A549 (cell line): ENCODE results near the gene SLC4A4. TPM values are rescaled to one million over a fixed set of nuclear protein-coding genes. Genes with fewer than 3 reads are reported as not detected.

Experiments
- ATAC-seq, 2 experiments: fragments of 200-7000 bp in 1 of 2; fragments of >200 bp in 1 of 2; cut with Nextera tagmentation in 1 of 2; cut with Tn5 transposase in 1 of 2; 3 replicates each; pipeline versions ENCODE4 v1.8.0 to v1.9.1; 2018 to 2020; ENCODE audit warnings: mild to moderate bottlenecking in 1 of 2, moderate library complexity in 1 of 2
- CTCF ChIA-PET: fragments of 300-600 bp; sonication (Branson Sonifier 250); formaldehyde crosslinking; extraction: SDS; loops from one replicate; lab custom pipeline; 2021; ENCODE audit warnings: antibody characterized with exemption, inconsistent platforms; lab: Yijun Ruan, JAX
- POLR2A ChIA-PET: fragments of 350-600 bp; formaldehyde crosslinking; extraction: SDS; loops from one replicate; lab custom pipeline; 2021; ENCODE audit warnings: antibody characterized with exemption, inconsistent platforms; lab: Yijun Ruan, JAX
- DNase-seq, 2 experiments: peaks; one replicate each; pipeline versions ENCODE4 v3.0.0 to v3.0.0-alpha.2; 2011 to 2016; ENCODE audit warnings: low read depth in 1 of 2, low spot score in 1 of 2
- FAIRE-seq: peaks from 2 replicates; lab custom pipeline; 2011; peaks lifted over from hg19 to GRCh38; lab: Jason Lieb, UNC
- H3K27ac ChIP-seq, 2 experiments: fragments of >200 bp; sonication (Bioruptor Twin); formaldehyde crosslinking; 3 replicates each; pipeline ENCODE4 v1.5.1; 2016 to 2017
- H3K4me1 ChIP-seq: fragments of >200 bp; sonication (Bioruptor Twin); formaldehyde crosslinking; 3 replicates; pipeline ENCODE4 v1.6.1; 2016
- H3K4me2 ChIP-seq: fragments of >200 bp; sonication (Bioruptor Twin); formaldehyde crosslinking; 3 replicates; pipeline ENCODE4 v1.6.1; 2016
- H3K4me3 ChIP-seq: fragments of >200 bp; sonication (Bioruptor Twin); formaldehyde crosslinking; 3 replicates; pipeline ENCODE4 v1.5.1; 2016
- H3K9me3 ChIP-seq: fragments of >200 bp; sonication (Bioruptor Twin); formaldehyde crosslinking; 3 replicates; pipeline ENCODE4 v1.6.1; 2016
- CBX8 ChIP-seq: fragments of 200-600 bp; sonication (generic); IDR thresholded peaks from 2 replicates; pipeline ENCODE4 v1.6.1; 2016
- CEBPB ChIP-seq, 2 experiments: fragments of >200 bp in 1 of 2; sonication (Bioruptor Twin) in 1 of 2; formaldehyde crosslinking in 1 of 2; IDR thresholded peaks; 2 replicates each; pipeline ENCODE4 v1.6.1; 2012 to 2016
- EHMT2 ChIP-seq: fragments of 200-600 bp; sonication (generic); IDR thresholded peaks from 2 replicates; pipeline ENCODE4 v1.6.1; 2016; ENCODE audit warnings: antibody characterized with exemption, low read depth, mild to moderate bottlenecking, moderate library complexity
- EP300 ChIP-seq, 2 experiments: fragments of >200 bp; sonication (Bioruptor Twin); formaldehyde crosslinking; IDR thresholded peaks; 2 replicates in 1 of 2; 3 replicates in 1 of 2; pipeline ENCODE4 v1.6.1; 2016 to 2017
- ESRRA ChIP-seq: fragments of 150-350 bp; IDR thresholded peaks from 2 replicates; pipeline ENCODE4 v1.6.1; 2014; ENCODE audit warnings: mild to moderate bottlenecking, low read length, borderline replicate concordance
- FOSB ChIP-seq: fragments of 250-450 bp; sonication (Bioruptor Pico); IDR thresholded peaks from 2 replicates; pipeline ENCODE4 v1.5.0; 2020; ENCODE audit warnings: mild to moderate bottlenecking, moderate library complexity
- FOSL2 ChIP-seq, 2 experiments: fragments of 450-650 bp in 1 of 2; fragments of >200 bp in 1 of 2; sonication (Bioruptor Twin) in 1 of 2; formaldehyde crosslinking; IDR thresholded peaks; 2 replicates each; pipeline versions ENCODE4 v1.5.0 to v1.6.1; 2016 to 2020; ENCODE audit warnings: mild to moderate bottlenecking in 1 of 2, moderate library complexity in 1 of 2
- GATA3 ChIP-seq: IDR thresholded peaks from 2 replicates; pipeline ENCODE4 v1.6.1; 2012; ENCODE audit warnings: borderline replicate concordance
- HDAC2 ChIP-seq: fragments of 200-600 bp; sonication (generic); IDR thresholded peaks from 2 replicates; pipeline ENCODE4 v1.6.1; 2016
- HOXB13 ChIP-seq: fragments of 250-450 bp; sonication (Bioruptor Pico); IDR thresholded peaks from 2 replicates; pipeline ENCODE4 v1.5.0; 2020; ENCODE audit warnings: low read depth, mild to moderate bottlenecking, moderate library complexity
- JUN ChIP-seq, 2 experiments: fragments of >200 bp; sonication (Bioruptor Twin); formaldehyde crosslinking; IDR thresholded peaks; 2 replicates in 1 of 2; 3 replicates in 1 of 2; pipeline ENCODE4 v1.6.1; 2016 to 2017
- JUNB ChIP-seq: fragments of >200 bp; sonication (Bioruptor Twin); formaldehyde crosslinking; IDR thresholded peaks from 2 replicates; pipeline ENCODE4 v1.6.1; 2016
- MAFK ChIP-seq: fragments of 450-650 bp; IDR thresholded peaks from 2 replicates; pipeline ENCODE4 v1.6.1; 2014; ENCODE audit not compliant: partially characterized antibody
- MYC ChIP-seq: IDR thresholded peaks from 2 replicates; pipeline ENCODE4 v1.6.1; 2012; ENCODE audit warnings: mild to moderate bottlenecking, inconsistent platforms, low read length, improper control_type of control experiment, borderline replicate concordance
- NFE2L2 ChIP-seq: fragments of 150-350 bp; conservative IDR thresholded peaks from 2 replicates; pipeline ENCODE4 v1.6.1; 2014; ENCODE audit warnings: low read length
- NPAS2 ChIP-seq: fragments of 250-450 bp; sonication (Bioruptor Pico); IDR thresholded peaks from 2 replicates; pipeline ENCODE4 v1.8.0; 2022; ENCODE audit warnings: mild to moderate bottlenecking, moderate library complexity, borderline replicate concordance
- PHF8 ChIP-seq: fragments of 200-600 bp; sonication (generic); IDR thresholded peaks from 2 replicates; pipeline ENCODE4 v1.6.1; 2016; ENCODE audit warnings: low read depth, mild to moderate bottlenecking, antibody characterized with exemption, moderate library complexity, borderline replicate concordance
- RARB ChIP-seq: fragments of 250-450 bp; sonication (Bioruptor Pico); IDR thresholded peaks from 2 replicates; pipeline ENCODE4 v1.8.0; 2021; ENCODE audit warnings: mild to moderate bottlenecking, moderate library complexity
- RFX5 ChIP-seq: fragments of 450-650 bp; IDR thresholded peaks from 2 replicates; pipeline ENCODE4 v1.7.1; 2014; ENCODE audit warnings: antibody characterized with exemption, mild to moderate bottlenecking, moderate library complexity
- TFCP2L1 ChIP-seq: fragments of 250-450 bp; sonication (Bioruptor Pico); IDR thresholded peaks from 2 replicates; pipeline ENCODE4 v1.5.0; 2021; ENCODE audit warnings: mild to moderate bottlenecking
- TP53 ChIP-seq: fragments of 250-450 bp; sonication (Bioruptor Pico); IDR thresholded peaks from 2 replicates; pipeline ENCODE4 v1.5.0; 2021; ENCODE audit warnings: mild to moderate bottlenecking, moderate library complexity
- WGBS: methylation state at CpG from one replicate; pipeline ENCODE4 v1.1.6; 2017; ENCODE audit errors: missing lambda C conversion rate; 5-methylcytosine and 5-hydroxymethylcytosine counted together
- polyA plus RNA-seq, 4 experiments: library from polyadenylated mRNA; depleted of rRNA in 3 of 4; stranded (reverse); fragments of >200 nt; fragmentation: RNase III in 1 of 4; extraction: RNeasy Plus Mini Kit Qiagen cat#74134 plus additional on column Dnase treatment in 1 of 4; gene quantifications; 2 replicates in 3 of 4; 3 replicates in 1 of 4; pipeline ENCODE4 v1.2.3, GENCODE V29; 2011 to 2017
- TF ChIP-seq, protein P1 (sequence below): fragments of 150-350 bp; IDR thresholded peaks from 2 replicates; pipeline ENCODE4 v1.6.1; 2014; ENCODE audit warnings: low read depth, mild to moderate bottlenecking, low read length
- TF ChIP-seq, protein P2 (sequence below): fragments of >200 bp; sonication (Bioruptor Twin); formaldehyde crosslinking; IDR thresholded peaks from 2 replicates; pipeline ENCODE4 v1.6.1; 2016
- TF ChIP-seq, protein P3 (sequence below): IDR thresholded peaks from 2 replicates; pipeline ENCODE4 v1.6.1; 2012; ENCODE audit warnings: low read depth, borderline replicate concordance
- TF ChIP-seq, protein P4 (sequence below): IDR thresholded peaks from 2 replicates; pipeline ENCODE4 v1.6.1; 2012
- TF ChIP-seq, protein P5 (sequence below): fragments of 250-450 bp; sonication (Bioruptor Pico); IDR thresholded peaks from 2 replicates; pipeline ENCODE4 v1.5.0; 2020; ENCODE audit warnings: low read depth, mild to moderate bottlenecking, moderate library complexity
- TF ChIP-seq, protein P6 (sequence below): fragments of 200-600 bp; sonication (generic); IDR thresholded peaks from 2 replicates; pipeline ENCODE4 v1.6.1; 2016; ENCODE audit warnings: antibody characterized with exemption, mild to moderate bottlenecking, moderate library complexity

Gene SLC4A4
- polyA plus RNA-seq, 2 of the 4 experiments (the other 2 are of a cell fraction), result 1.8 to 2.9 TPM

DNA sequence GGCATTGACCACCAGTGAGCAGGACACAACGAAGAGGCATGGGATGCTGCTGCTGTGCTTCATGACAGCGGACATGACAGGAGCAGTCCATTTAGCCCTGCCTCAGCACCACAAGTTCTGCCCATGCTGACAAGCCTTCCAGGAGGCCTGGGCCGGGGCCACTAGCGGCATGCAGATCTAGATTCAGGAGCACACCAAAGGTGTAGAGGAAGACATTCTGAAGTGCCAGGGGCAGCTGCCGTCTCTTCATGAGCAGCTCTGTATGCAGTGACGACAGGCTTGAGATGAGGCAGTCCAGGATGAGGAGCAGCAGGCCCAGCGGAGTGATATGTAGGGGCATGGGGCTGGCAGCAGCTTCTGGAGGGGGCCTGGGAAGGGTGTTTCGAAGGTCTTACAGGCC is 38.5 kb upstream of the SLC4A4 start (continued):
- TF ChIP-seq, protein P1, sequence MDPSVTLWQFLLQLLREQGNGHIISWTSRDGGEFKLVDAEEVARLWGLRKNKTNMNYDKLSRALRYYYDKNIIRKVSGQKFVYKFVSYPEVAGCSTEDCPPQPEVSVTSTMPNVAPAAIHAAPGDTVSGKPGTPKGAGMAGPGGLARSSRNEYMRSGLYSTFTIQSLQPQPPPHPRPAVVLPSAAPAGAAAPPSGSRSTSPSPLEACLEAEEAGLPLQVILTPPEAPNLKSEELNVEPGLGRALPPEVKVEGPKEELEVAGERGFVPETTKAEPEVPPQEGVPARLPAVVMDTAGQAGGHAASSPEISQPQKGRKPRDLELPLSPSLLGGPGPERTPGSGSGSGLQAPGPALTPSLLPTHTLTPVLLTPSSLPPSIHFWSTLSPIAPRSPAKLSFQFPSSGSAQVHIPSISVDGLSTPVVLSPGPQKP, result no peak
- TF ChIP-seq NFE2L2 (no peak), JUNB (no peak), GATA3 (no peak), RARB (CRISPR knock-in tag) (no peak), HOXB13 (CRISPR knock-in tag) (no peak), CBX8 (no peak)
- TF ChIP-seq, protein P2, sequence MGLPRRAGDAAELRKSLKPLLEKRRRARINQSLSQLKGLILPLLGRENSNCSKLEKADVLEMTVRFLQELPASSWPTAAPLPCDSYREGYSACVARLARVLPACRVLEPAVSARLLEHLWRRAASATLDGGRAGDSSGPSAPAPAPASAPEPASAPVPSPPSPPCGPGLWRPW, result no peak
- TF ChIP-seq, protein P3, sequence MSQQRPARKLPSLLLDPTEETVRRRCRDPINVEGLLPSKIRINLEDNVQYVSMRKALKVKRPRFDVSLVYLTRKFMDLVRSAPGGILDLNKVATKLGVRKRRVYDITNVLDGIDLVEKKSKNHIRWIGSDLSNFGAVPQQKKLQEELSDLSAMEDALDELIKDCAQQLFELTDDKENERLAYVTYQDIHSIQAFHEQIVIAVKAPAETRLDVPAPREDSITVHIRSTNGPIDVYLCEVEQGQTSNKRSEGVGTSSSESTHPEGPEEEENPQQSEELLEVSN, result no peak
- TF ChIP-seq, protein P4, sequence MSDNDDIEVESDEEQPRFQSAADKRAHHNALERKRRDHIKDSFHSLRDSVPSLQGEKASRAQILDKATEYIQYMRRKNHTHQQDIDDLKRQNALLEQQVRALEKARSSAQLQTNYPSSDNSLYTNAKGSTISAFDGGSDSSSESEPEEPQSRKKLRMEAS, result no peak

DNA sequence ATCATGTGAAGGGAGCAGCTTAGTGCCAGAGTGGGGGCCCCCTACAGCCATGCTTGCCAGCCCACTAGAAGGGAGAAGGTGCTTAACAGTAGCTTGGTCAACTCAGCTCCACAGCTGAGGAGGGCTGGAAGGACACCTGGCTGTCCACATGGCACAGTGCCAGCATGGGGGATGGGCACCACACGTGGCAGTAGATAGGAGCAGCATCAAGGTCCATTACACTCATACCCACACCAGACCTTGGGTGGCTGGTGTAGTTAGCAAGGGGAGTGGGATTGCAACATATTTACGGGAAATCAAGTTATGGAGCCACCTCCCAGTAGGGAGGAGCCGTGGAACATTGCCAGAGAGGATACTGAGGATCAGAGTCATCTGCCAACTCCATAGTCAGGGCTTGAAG is 37.9 kb upstream of the SLC4A4 start:
- DNase-seq, result no peak
- WGBS, result 53% methylated on average over 3 of the region's 3 CpGs

DNA sequence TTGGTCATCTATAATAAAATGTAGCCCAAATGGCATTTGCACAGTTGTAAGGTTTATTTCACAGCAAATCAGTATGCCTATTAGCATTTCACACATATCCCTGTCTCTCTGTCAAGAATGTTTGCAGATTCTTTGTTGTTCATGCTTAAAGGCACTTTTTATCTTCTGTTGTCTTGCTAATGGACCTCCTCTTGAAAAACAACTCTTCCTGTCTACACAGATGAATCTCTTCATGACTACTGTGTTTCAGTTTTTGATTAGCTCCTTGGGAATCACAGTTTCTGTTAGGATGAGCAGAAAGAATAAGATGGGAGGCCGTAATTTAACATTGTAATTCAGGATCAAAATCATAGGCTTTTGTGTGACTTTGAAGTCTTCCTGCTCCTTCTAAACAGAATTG is 35.5 kb upstream of the SLC4A4 start:
- TF ChIP-seq PHF8 (no peak), TP53 (CRISPR knock-in tag) (no peak), CBX8 (no peak), ESRRA (no peak), JUN (IDR thresholded peaks at IDR 0.05) (no peak), HOXB13 (CRISPR knock-in tag) (no peak), EHMT2 (no peak), NPAS2 (CRISPR knock-in tag) (no peak)
- TF ChIP-seq, protein P5, sequence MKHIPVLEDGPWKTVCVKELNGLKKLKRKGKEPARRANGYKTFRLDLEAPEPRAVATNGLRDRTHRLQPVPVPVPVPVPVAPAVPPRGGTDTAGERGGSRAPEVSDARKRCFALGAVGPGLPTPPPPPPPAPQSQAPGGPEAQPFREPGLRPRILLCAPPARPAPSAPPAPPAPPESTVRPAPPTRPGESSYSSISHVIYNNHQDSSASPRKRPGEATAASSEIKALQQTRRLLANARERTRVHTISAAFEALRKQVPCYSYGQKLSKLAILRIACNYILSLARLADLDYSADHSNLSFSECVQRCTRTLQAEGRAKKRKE, result no peak
- TF ChIP-seq, protein P4, result no peak
- H3K4me2 ChIP-seq, result no peak overlapping the region
- no peak for FAIRE-seq
- no peaks in the 10 kb centered on the region for H3K9me3 ChIP-seq
- no peak overlapping the region for H3K4me3 ChIP-seq
- ChIA-PET CTCF (no interaction called here), POLR2A (no interaction called here)
- ATAC-seq, result no peak
- H3K4me1 ChIP-seq, result peaks cover 10% of the 10 kb centered on the region; the same call in 2 of the 3 replicates
- no peak for DNase-seq
- no peak overlapping the region for H3K27ac ChIP-seq
- WGBS, result 73% methylated on average over 1 of the region's 1 CpG

More for the DNA sequence above, 37.9 kb upstream of the SLC4A4 start:
- CTCF ChIA-PET, result no interaction called here
- Histone ChIP-seq H3K4me1 (peaks cover 10% of the 10 kb centered on the region; the same call in 2 of the 3 replicates), H3K4me2 (no peak overlapping the region), H3K9me3 (no peaks in the 10 kb centered on the region), H3K27ac (no peak overlapping the region), H3K4me3 (no peak overlapping the region)
- FAIRE-seq (no peak), ATAC-seq (no peak)
- POLR2A ChIA-PET, result no interaction called here
- TF ChIP-seq TFCP2L1 (CRISPR knock-in tag), result no peak
- TF ChIP-seq CEBPB (IDR thresholded peaks at IDR 0.05), result no peak
- TF ChIP-seq FOSL2 (IDR thresholded peaks at IDR 0.05), result no peak
- TF ChIP-seq FOSL2 (CRISPR knock-in tag; IDR thresholded peaks at IDR 0.05), result no peak
- TF ChIP-seq, protein P3, result no peak
- no peak for TF ChIP-seq EP300 (IDR thresholded peaks at IDR 0.05)
- TF ChIP-seq MYC, result no peak
- TF ChIP-seq, protein P6, sequence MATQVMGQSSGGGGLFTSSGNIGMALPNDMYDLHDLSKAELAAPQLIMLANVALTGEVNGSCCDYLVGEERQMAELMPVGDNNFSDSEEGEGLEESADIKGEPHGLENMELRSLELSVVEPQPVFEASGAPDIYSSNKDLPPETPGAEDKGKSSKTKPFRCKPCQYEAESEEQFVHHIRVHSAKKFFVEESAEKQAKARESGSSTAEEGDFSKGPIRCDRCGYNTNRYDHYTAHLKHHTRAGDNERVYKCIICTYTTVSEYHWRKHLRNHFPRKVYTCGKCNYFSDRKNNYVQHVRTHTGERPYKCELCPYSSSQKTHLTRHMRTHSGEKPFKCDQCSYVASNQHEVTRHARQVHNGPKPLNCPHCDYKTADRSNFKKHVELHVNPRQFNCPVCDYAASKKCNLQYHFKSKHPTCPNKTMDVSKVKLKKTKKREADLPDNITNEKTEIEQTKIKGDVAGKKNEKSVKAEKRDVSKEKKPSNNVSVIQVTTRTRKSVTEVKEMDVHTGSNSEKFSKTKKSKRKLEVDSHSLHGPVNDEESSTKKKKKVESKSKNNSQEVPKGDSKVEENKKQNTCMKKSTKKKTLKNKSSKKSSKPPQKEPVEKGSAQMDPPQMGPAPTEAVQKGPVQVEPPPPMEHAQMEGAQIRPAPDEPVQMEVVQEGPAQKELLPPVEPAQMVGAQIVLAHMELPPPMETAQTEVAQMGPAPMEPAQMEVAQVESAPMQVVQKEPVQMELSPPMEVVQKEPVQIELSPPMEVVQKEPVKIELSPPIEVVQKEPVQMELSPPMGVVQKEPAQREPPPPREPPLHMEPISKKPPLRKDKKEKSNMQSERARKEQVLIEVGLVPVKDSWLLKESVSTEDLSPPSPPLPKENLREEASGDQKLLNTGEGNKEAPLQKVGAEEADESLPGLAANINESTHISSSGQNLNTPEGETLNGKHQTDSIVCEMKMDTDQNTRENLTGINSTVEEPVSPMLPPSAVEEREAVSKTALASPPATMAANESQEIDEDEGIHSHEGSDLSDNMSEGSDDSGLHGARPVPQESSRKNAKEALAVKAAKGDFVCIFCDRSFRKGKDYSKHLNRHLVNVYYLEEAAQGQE, result no peak
- no peak for TF ChIP-seq JUNB
- TF ChIP-seq RFX5, result no peak
- no peak for TF ChIP-seq MAFK
- TF ChIP-seq HDAC2, result no peak
- no peak for TF ChIP-seq NPAS2 (CRISPR knock-in tag)
- TF ChIP-seq FOSB (CRISPR knock-in tag), result no peak
